NCI-H2196 (cell line): Measurements from ENCODE around the gene GSTM2.
"Not testable (repeated sequence)": the region's sequence is repeated elsewhere in the genome, so short reads cannot be mapped to it uniquely, and the experiment has no call there.

Experiments
- DNase-seq: peaks from one replicate; lab custom pipeline; 2025; ENCODE audit not compliant: unreplicated experiment; lab: John Stamatoyannopoulos, UW

GSTM2 gene

GRCh38 chr1:109643385-109644230 is 24.2 kb upstream of the GSTM2 start:
- no peak for DNase-seq

GRCh38 chr1:109644670-109645069 is 23.2 kb upstream of the GSTM2 start:
- peak; percentile 13 for DNase-seq

- DNase-seq, result peak; percentile 51
These were observed 18.4 kb upstream of the GSTM2 start for GRCh38 chr1:109649491-109649914.

GRCh38 chr1:109650609-109651008 is 17.2 kb upstream of the GSTM2 start:
- no peak for DNase-seq

DNA sequence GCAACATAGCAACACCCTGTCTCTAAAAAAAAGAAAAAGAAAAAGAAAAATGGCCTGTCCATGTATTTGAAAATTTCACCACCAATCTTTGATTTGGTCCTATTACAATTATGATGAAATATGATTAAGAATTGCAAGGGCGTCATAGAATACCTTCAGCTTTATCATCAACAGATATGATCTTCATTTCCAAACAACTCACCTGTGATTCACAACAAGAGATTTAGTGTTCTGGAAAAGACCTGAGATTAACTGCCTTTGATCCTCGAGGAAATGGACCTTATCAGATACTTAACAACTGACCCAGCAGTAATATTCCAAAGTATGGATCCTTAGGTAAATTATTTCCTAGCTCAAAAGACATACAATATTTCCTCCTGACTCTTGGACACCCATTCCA is 15.5 kb upstream of the GSTM2 start:
- DNase-seq, result no peak

DNA sequence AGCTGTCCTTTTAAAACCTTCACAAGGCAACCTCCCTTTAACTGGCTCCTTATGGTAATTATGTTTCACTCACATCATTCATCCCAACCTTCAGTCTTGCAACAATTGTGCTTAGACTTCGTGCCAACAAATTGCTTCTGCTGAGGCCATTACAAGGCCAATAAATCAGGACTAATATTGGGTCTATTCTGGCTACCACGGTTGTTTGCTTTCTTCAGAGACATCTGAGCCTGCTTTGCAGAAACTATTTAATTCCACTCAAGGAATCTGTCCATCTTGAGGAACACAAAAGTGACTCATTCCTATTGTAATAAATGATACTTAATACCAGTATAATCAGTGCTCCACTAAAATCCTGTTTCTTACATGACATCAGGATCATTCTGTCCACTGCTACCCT is 14.6 kb upstream of the GSTM2 start:
- DNase-seq, result no peak

- DNase-seq, result no peak
These were observed 13.3 kb upstream of the GSTM2 start for GRCh38 chr1:109654519-109654918.

GRCh38 chr1:109655615-109656519 is 12.0 kb upstream of the GSTM2 start, which contains the start of gene GSTM4:
Gene GSTM4, plus strand, starts transcription at chr1:109656099. Its CDS starts 291 bp downstream, at chr1:109656390.
- peak; percentile 60 for DNase-seq

- DNase-seq, result no peak
These were observed 10.5 kb upstream of the GSTM2 start for GRCh38 chr1:109657395-109657794.

GRCh38 chr1:109657970-109658369 is 9.9 kb upstream of the GSTM2 start:
- no peak for DNase-seq

- no peak for DNase-seq
These were observed 9.3 kb upstream of the GSTM2 start for GRCh38 chr1:109658533-109659042.

DNA sequence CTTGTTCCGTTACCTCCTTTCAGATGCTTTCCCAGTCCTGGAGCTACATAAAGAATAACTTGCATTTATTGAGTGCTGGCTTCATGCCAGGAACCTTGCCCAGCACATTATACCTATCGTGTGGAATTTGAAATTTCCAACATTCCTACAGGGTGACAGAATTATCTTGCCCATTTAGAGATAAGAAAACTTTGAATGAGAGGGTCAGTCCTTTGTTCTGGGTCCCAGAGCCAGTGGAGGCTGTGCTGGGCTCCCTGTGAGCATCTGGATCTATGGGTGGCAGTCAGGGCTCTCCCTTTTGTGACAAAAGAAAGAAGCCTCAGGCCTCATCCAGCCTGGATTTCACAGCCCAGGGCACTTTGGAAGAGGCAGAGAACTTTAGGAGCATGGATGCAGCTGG is 8.7 kb upstream of the GSTM2 start:
- no peak for DNase-seq

GRCh38 chr1:109659997-109660690 is 7.7 kb upstream of the GSTM2 start:
- DNase-seq, result no peak

DNA sequence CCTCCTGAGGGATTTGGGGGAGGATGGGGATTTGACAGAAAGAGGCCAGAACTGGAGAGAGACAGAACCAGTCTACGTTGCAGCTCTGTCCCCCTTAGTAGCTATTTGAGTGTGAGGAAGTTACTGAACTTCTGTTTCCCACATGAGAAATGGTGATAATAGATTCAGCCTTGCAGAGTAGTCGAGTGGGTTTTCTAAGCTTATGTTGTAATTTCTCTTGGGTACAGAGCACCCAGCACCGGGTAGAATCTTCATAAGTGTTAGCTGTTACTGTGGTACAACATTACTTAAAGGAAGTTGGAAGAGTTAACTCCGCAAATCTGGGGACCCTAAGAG is 7.2 kb upstream of the GSTM2 start:
- not testable (repeated sequence) for DNase-seq

GRCh38 chr1:109661391-109661790 is 6.5 kb upstream of the GSTM2 start:
- DNase-seq, result no peak

DNA sequence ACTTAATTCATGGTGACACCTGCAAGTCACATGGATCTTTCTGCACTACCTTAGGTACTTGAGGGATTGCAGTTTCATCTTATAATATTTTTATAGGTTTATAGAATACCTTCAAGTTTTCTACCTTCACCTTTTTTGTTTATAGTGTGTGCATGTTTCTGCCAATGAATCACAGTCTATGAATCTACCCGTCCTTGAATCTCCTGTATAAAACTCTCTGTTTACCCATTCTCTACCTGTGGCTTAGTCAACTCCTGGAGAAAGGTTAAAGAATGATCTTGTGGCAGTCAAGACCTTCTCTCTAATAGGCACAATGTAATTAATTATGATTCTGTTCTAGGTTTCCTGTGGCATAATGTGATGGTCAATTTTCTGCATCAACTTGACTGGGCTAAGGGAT is 3.2 kb upstream of the GSTM2 start:
- no peak for DNase-seq

DNA sequence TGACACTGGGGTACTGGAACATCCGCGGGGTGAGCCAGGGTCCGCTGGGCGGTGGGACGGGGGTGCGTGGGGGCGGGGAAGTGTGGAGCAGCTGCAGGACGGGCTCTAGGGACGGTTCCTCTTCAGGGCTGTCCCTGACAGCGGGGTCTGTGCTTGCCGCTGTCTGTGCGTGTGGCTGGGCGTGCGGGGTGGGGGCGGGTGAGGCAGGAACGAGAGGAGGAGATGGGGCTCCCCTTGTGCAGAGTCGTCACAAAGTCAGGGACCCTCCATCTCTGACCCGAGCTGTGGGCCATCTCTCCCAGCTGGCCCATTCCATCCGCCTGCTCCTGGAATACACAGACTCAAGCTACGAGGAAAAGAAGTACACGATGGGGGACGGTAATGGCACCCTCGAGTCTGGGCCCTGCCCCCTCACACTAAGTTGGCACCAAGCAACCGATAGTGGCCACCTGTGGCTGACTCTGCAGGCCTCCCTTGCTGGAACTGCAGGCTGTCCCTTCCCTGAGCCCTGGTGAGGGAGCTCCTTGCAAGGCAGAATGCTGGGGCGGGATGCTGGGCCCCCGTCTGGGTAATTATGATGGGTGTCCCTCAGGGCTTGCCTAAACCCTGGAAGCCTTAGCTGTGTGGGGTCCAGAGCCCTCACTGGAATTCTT is 392 bp downstream of the GSTM2 start:
- no peak for DNase-seq

DNA sequence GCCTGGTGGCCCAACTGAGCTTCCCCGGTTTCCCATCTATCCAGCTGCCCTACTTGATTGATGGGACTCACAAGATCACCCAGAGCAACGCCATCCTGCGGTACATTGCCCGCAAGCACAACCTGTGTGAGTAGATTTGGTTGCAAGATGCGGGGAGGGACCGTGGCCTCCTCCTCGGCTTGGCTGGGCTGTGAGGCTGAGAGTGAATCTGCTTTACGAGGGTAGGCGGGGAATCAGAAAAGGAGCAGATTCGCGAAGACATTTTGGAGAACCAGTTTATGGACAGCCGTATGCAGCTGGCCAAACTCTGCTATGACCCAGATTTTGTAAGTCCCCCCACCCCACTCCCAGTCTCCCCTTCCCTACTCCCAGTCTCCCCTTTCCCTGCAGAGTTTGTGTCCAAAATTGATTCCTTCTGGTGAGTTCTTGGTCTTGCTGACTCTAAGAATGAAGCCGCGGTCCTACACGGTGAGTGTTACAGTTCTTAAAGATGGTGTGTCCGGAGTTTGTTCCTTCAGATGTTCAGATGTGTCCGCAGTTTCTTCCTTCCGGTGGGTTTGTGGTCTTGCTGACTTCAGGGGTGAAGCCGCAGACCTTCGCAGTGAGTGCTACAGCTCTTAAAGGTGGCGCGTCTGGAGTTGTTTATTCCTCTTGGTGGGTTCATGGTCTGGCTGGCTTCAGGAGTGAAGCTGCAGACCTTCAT is 1.5 kb downstream of the GSTM2 start:
- no peak for DNase-seq

DNA sequence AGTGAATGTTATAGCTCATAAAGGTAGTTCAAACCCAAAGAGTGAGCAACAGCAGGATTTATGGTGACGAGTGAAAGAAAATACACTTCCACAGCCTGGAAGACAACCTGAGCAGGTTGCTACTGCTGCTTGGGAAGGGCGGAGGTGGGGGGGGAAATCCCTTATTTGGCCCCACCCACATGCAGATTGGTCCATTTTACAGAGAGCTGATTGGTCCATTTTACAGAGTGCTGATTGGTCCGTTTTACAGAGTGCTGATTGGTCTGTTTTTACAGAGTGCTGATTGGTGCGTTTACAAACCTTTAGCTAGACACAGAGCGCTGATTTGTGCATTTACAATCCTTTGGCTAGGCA is 2.1 kb downstream of the GSTM2 start:
- not testable (repeated sequence) for DNase-seq

GRCh38 chr1:109671067-109671466 is 3.2 kb downstream of the GSTM2 start:
- no peak for DNase-seq
